Omental fat pad (tissue), 4 donors: ENCODE data around the gene DRD5. TPM values are rescaled to one million over a fixed set of nuclear protein-coding genes. Genes with fewer than 3 reads are reported as not detected.

ENCODE experiments used
- ATAC-seq: fragments of 150-250 bp; one replicate; pipeline ENCODE4 v1.9.1; 2016; ENCODE audit warnings: mild to moderate bottlenecking, moderate library complexity; ENCODE audit not compliant: low FRiP score
- DNase-seq: peaks from one replicate; pipeline ENCODE4 v3.0.0-alpha.2; 2019; ENCODE audit warnings: low spot score
- CTCF ChIP-seq, 3 donors: fragments of 450-650 bp; IDR thresholded peaks; one replicate each; pipeline ENCODE4 v1.5.1; 2016 to 2017; ENCODE audit warnings: antibody characterized with exemption in 3 of 3, mild to moderate bottlenecking in 3 of 3, moderate library complexity in 2 of 3
- total RNA-seq, 4 donors: library from RNA; depleted of rRNA; stranded (reverse); fragments of >200 nt; gene quantifications; one replicate each; pipeline ENCODE4 v1.1.0, GENCODE V29; 2016

Gene DRD5
- total RNA-seq, 4 donors from 2014 or later = not detected

- ATAC-seq (no peak), DNase-seq (no peak)
- no peak for TF ChIP-seq CTCF (IDR thresholded peaks at IDR 0.05)
Observed at GRCh38 chr4:9800848-9801247, 19.4 kb downstream of the DRD5 start.

GRCh38 chr4:9804918-9805317, 23.5 kb downstream of the DRD5 start:
- ATAC-seq = no peak
- no peak for TF ChIP-seq CTCF (IDR thresholded peaks at IDR 0.05)
- DNase-seq = no peak

DNA sequence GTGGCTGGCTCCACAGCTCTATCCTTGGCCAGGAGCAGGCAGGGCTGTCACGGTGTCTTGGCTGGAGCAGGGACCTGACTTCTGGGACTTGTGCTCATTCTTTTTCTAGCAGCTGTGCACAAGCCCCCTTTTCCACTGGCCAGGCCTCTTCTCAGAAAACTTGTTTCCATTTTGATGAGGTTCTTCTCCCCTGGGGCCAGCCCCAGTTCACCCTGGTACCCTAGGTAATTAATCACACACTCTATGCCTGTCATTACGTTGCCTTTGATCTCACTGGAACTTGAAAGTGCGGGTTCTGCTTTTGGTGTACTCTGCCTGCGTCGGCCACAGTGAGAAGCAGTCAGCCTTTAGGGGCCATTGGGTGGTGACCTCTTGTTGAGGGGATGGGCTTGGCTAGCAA, 26.6 kb downstream of the DRD5 start:
- DNase-seq (no peak), ATAC-seq (no peak)
- TF ChIP-seq CTCF (IDR thresholded peaks at IDR 0.05) = no peak

- ATAC-seq = no peak
- TF ChIP-seq CTCF (IDR thresholded peaks at IDR 0.05) = no peak
- no peak for DNase-seq
Observed at GRCh38 chr4:9811806-9812205, 30.4 kb downstream of the DRD5 start.

- TF ChIP-seq CTCF (IDR thresholded peaks at IDR 0.05) = no peak
- no peak for ATAC-seq
- DNase-seq = no peak
Observed at GRCh38 chr4:9812501-9813340, 31.3 kb downstream of the DRD5 start.

DNA sequence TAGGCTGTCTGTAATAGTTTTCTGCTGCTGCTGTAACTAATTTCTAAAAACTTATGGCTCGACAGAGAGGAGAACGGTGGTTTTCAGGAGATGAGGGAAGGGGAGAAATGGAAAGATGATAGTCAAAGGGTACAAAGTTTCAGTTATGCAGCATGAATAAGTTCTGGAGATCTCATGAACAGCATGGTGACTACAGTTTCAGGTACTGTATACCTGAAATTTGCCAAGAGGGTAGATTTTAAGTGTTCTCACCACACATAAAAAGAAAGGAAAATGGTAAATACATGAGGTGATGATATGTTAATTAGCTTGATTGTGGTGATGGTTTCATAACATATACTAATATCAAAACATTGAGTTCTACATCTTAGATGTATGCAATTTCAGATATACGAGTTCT, 34.9 kb downstream of the DRD5 start:
- no peak for TF ChIP-seq CTCF (IDR thresholded peaks at IDR 0.05)
- DNase-seq (no peak), ATAC-seq (no peak)

DNA sequence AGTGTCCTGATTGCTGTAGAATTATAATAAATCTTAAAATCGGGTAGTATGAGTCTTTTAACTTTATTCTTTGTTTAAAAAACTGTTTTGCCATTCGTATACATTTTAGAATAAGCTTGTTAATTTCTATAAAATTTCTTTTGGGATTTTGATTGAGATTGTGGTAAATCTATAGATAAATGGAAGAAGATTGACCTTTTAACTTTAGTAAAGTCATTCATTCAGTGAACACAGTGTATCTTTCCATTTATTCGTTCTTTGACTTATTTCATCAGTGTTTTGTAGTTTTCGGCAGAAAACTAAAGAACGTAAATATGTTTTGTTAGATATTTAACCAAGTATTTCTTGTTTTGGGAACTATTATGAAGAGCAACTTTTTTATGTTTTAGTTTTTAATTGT, 38.9 kb downstream of the DRD5 start:
- no peak for ATAC-seq
- no peak for TF ChIP-seq CTCF (IDR thresholded peaks at IDR 0.05)
- no peak for DNase-seq
